Nephron (organoid): ENCODE measurements around the gene CHPF2.

ENCODE experiments used
- H3K27ac Mint-ChIP-seq, 3 experiments: 2 replicates each; pipeline ENCODE4 v1.8.0; 2020; ENCODE audit warnings: mixed read lengths in 3 of 3, mild to moderate bottlenecking in 2 of 3, moderate library complexity in 1 of 3
- H3K27me3 Mint-ChIP-seq: 2 replicates; pipeline ENCODE4 v1.8.0; 2021; ENCODE audit warnings: low read depth, mild to moderate bottlenecking, moderate library complexity, mixed read lengths
- H3K36me3 Mint-ChIP-seq: 2 replicates; pipeline ENCODE4 v1.8.0; 2020; ENCODE audit warnings: low read depth, mixed read lengths
- H3K4me1 Mint-ChIP-seq: 2 replicates; pipeline ENCODE4 v1.8.0; 2020; ENCODE audit warnings: mixed read lengths
- H3K4me3 Mint-ChIP-seq, 3 experiments: 2 replicates each; pipeline ENCODE4 v1.8.0; 2020; ENCODE audit warnings: mild to moderate bottlenecking in 3 of 3, mixed read lengths in 3 of 3, moderate library complexity in 2 of 3
- H3K9me3 Mint-ChIP-seq: 2 replicates; pipeline ENCODE4 v1.8.0; 2020; ENCODE audit warnings: mixed read lengths
- CTCF ChIP-seq, 3 experiments: fragments of 200-600 bp; sonication (generic); IDR thresholded peaks; one replicate each; pipeline ENCODE4 v1.5.0; 2021; ENCODE audit warnings: antibody characterized with exemption in 3 of 3; ENCODE audit not compliant: unreplicated experiment in 3 of 3

Gene CHPF2

GRCh38 chr7:151238190-151238810, 6.0 kb downstream of the CHPF2 start:
- Mint-ChIP-seq H3K27me3 (no peaks in the 10 kb centered on the region), H3K4me3 (no peak overlapping the region), H3K4me1 (peaks cover 10% of the 10 kb centered on the region), H3K27ac (no peak overlapping the region), H3K9me3 (no peaks in the 10 kb centered on the region), H3K36me3 (peaks cover 29% of the 10 kb centered on the region)
- TF ChIP-seq CTCF (IDR thresholded peaks at IDR 0.05; ENCODE audit: unreplicated experiment in 3 of 3), result no peak

- H3K27ac Mint-ChIP-seq, result no peak overlapping the region
- no peaks in the 10 kb centered on the region for H3K27me3 Mint-ChIP-seq
- no peak overlapping the region for H3K4me3 Mint-ChIP-seq
- H3K9me3 Mint-ChIP-seq, result no peaks in the 10 kb centered on the region
- peaks cover 29% of the 10 kb centered on the region for H3K36me3 Mint-ChIP-seq
- no peak for TF ChIP-seq CTCF (IDR thresholded peaks at IDR 0.05; ENCODE audit: unreplicated experiment in 3 of 3)
- peaks cover 6% of the 10 kb centered on the region for H3K4me1 Mint-ChIP-seq
Measured at GRCh38 chr7:151238924-151239836, 6.9 kb downstream of the CHPF2 start.

- TF ChIP-seq CTCF (IDR thresholded peaks at IDR 0.05; ENCODE audit: unreplicated experiment in 3 of 3), result no peak
- Mint-ChIP-seq H3K27me3 (no peaks in the 10 kb centered on the region), H3K36me3 (peaks cover 29% of the 10 kb centered on the region), H3K27ac (peak overlapping the region in 1 of 3 experiments; percentile 64), H3K4me3 (no peak overlapping the region), H3K4me1 (peaks cover 14% of the 10 kb centered on the region), H3K9me3 (no peaks in the 10 kb centered on the region)
Measured at GRCh38 chr7:151239837-151240459, 7.7 kb downstream of the CHPF2 start.

GRCh38 chr7:151240536-151240935, 8.3 kb downstream of the CHPF2 start:
- TF ChIP-seq CTCF (IDR thresholded peaks at IDR 0.05; ENCODE audit: unreplicated experiment in 3 of 3), result no peak
- Mint-ChIP-seq H3K27ac (peak overlapping the region in 1 of 3 experiments; percentile 64), H3K9me3 (no peaks in the 10 kb centered on the region), H3K4me3 (no peak overlapping the region), H3K36me3 (peaks cover 29% of the 10 kb centered on the region), H3K27me3 (no peaks in the 10 kb centered on the region), H3K4me1 (peaks cover 14% of the 10 kb centered on the region)

GRCh38 chr7:151240942-151241754, 8.9 kb downstream of the CHPF2 start:
- H3K36me3 Mint-ChIP-seq, result peaks cover 29% of the 10 kb centered on the region
- H3K27ac Mint-ChIP-seq, result no peak overlapping the region
- no peak for TF ChIP-seq CTCF (IDR thresholded peaks at IDR 0.05; ENCODE audit: unreplicated experiment in 3 of 3)
- H3K27me3 Mint-ChIP-seq, result no peaks in the 10 kb centered on the region
- no peak overlapping the region for H3K4me3 Mint-ChIP-seq
- peaks cover 18% of the 10 kb centered on the region for H3K4me1 Mint-ChIP-seq
- no peaks in the 10 kb centered on the region for H3K9me3 Mint-ChIP-seq
